Measurements from ENCODE around the gene PARP2.

DNA sequence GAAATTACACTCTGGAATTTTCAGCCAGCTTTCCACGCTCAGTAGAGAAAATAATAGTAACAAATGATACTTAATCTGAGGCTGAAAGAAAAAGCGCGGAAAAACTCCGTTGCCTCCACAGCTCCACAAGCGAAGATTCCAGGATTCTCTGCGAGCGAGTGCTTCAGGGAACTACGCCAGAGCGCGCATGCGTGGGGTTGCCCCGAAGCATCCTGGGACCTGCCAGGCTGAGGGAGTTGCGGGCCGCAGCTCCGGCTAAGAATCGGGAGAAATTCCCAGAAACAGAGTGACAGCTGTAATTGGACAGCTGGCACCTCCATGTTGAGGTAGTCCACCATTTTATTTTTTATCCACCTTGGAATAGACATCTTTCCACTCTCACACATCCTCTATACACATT is 25.7 kb upstream of the PARP2 start:
- TF ChIP-seq, protein P1, sequence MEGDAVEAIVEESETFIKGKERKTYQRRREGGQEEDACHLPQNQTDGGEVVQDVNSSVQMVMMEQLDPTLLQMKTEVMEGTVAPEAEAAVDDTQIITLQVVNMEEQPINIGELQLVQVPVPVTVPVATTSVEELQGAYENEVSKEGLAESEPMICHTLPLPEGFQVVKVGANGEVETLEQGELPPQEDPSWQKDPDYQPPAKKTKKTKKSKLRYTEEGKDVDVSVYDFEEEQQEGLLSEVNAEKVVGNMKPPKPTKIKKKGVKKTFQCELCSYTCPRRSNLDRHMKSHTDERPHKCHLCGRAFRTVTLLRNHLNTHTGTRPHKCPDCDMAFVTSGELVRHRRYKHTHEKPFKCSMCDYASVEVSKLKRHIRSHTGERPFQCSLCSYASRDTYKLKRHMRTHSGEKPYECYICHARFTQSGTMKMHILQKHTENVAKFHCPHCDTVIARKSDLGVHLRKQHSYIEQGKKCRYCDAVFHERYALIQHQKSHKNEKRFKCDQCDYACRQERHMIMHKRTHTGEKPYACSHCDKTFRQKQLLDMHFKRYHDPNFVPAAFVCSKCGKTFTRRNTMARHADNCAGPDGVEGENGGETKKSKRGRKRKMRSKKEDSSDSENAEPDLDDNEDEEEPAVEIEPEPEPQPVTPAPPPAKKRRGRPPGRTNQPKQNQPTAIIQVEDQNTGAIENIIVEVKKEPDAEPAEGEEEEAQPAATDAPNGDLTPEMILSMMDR (IDR thresholded peaks at IDR 0.05): no peak
- no peak for TF ChIP-seq POLR2A (IDR thresholded peaks at IDR 0.05)
